Stimulated activated CD8-positive, alpha-beta memory T cell treated with anti-CD3 and anti-CD28 coated beads, Interleukin-4, amount 100 ng/mL, for 1 hour (primary cell): ENCODE data around the gene FOXI1.
"Not testable (repeated sequence)": the region's sequence is repeated elsewhere in the genome, so short reads cannot be mapped to it uniquely, and the experiment has no call there.

Experiments
- DNase-seq, 2 donors: peaks; one replicate each; pipeline ENCODE4 v3.0.0-alpha.2; 2020; ENCODE audit warnings: low read depth in 2 of 2, low spot score in 1 of 2

Gene FOXI1

GRCh38 chr5:170092455-170093101 is 13.1 kb upstream of the FOXI1 start:
- DNase-seq = no peak

DNA sequence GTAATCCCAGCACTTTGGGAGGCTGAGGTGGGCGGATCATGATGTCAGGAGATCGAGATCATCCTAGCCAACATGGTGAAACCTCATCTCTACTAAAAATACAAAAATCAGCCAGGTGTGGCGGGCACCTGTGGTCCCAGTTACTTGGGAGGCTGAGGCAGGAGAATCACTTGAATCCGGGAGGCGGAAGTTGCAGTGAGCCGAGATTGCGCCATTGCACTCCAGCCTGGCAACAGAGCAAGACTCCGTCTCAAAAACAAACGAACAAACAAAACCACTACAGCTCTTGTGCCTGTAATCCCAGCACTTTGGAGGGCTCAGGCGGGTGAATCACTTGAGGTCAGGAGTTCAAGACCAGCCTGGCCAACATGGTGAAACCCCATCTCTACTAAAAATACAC is 11.4 kb upstream of the FOXI1 start:
- not testable (repeated sequence) for DNase-seq

- DNase-seq = no peak
Measured at GRCh38 chr5:170095646-170096045, 10.1 kb upstream of the FOXI1 start.

GRCh38 chr5:170097934-170098333 is 7.8 kb upstream of the FOXI1 start:
- DNase-seq = no peak

- peak; percentile 10 to 51 for DNase-seq
Measured at GRCh38 chr5:170100066-170100943, 5.4 kb upstream of the FOXI1 start.

GRCh38 chr5:170103447-170103846 is 2.2 kb upstream of the FOXI1 start:
- no peak for DNase-seq

- DNase-seq = no peak
Measured at GRCh38 chr5:170104299-170104698, 1.4 kb upstream of the FOXI1 start.

- DNase-seq = no peak
Measured at GRCh38 chr5:170104710-170105109, 987 bp upstream of the FOXI1 start.

DNA sequence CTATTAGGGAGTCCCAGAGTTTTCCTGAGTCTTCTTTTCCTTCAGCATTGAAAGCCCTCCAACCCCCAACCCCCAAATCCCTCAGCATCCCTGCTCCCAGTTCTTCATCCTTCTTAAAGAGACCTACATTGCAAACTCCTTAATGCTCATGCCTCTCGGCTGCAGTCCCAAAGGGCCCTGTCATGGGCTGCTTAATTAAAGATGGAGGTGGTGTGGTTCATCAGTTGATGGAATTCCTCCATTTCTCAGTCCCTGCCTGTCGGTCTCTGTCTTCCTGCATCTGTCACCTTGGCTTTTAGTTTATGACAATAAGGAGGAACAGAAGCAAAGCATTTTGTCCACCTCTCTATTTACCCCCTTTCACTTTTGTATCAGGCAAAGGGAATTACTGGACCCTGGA is 2.0 kb downstream of the FOXI1 start:
- no peak for DNase-seq

DNA sequence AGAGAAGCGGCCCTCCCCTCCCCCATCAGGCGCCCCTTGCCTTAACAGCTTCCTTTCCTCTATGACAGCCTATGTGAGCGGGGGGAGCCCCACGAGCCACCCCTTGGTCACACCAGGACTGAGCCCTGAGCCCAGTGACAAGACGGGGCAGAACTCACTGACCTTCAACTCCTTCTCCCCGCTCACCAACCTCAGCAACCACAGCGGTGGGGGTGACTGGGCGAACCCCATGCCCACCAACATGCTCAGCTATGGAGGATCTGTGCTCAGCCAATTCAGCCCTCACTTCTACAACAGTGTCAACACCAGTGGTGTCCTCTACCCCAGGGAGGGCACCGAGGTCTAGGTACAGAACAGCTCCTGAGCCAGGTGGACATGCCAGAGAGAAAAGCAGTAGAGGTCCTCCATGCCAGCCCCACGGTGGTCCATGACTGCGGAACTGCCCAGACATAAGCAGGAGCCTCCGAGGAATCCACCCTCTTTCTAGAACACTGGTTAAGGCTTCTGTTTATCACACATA is 2.6 kb downstream of the FOXI1 start:
- no peak for DNase-seq

DNA sequence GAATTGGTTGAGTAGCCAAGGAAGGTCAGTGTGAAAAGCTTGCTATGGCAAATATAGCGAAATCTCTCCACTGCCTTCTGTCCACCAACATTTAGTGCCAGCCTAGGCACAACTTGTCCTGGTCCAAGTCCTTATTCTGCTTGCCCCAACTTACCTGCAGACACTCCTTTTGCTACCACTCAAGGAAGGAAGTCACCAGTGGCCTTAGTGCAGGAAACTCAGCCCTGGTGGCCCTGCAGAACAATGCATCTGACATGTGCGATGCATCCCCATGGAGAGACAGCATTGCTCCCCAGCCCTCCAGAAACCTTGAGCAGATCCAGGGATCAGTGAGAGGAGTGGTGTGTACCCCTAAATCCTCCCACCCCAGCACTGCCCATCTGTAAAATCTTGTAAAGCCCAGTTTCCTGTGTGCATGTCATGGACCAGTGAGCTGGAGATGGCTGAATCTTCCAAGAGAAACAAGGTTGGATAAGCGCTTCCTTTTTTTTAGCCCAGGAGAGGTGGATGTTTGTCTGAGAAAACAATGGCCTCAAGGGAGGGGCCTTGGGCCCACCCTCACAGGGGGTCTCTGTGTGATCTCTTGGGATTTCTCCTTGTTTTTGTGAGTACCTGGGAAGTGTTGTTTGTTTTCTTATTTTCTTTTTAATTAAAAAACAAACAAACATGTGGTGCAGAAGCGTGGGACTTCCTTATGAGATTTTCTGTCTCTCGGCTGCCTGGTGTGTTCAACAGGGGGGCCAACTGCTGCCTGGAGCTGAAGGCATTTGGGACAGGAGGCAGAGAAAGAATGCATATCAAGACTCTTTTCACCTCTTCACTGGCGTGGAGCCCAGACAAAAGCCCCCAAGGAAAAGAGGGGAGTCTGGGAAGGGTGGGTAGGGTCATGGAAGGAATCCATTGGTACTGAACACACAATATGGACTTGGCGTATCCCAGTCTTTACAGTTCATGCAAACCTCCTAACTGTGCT is 3.6 kb downstream of the FOXI1 start:
- no peak for DNase-seq

GRCh38 chr5:170110403-170111087 is 4.8 kb downstream of the FOXI1 start:
- no peak for DNase-seq

DNA sequence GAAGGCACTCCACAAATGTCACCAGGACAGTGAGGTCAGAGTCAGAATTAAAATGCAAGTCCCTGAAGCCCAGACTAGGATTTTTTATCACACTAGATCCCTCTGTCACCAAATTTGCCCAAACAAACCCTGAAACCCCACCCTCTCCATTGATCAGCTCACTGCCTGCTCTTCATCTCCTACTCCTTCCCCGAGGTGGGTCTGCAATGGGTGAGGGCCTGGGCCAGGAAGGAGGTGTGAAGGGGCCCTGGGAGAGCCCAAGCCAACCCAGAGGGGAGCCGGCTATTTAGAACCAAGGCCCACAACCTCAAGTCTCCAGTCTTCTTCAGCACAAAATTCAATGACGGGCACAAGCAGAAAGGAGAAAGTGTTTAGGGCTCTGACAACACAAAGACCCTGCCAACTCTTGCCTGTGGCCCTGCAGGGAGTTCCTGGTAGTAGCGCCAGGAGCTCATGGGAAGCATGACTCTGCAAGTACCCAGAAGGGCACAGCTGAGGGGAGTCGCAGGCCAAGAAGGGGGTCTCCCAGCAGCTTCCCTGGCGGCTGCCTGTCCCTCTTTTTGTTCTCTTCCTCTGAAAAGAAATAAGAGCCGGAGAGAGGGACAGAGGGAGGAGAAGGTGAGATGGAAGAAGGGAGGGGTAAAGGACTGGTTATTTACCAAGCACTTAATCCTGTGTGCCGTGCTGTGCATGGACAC is 5.5 kb downstream of the FOXI1 start:
- no peak for DNase-seq

GRCh38 chr5:170112876-170113521 is 7.3 kb downstream of the FOXI1 start:
- DNase-seq = no peak

DNA sequence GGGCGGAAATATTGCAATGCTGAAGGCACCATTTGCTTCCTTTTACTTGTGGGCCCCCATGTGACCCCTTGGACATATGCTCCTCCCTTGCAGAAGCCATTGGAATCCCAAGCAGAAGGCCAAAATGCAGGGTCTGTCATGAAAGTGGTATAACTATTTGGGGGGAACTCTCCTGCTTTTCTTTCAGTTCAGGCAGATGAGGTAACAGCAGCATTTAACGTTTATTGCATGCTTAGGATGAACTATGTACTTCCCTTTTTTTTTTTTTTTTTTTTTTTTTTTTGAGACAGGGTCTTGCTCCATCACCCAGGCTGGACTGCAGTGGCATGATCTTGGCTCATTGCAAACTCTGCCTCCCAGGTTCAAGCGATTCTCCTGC is 7.8 kb downstream of the FOXI1 start:
- DNase-seq = no peak

GRCh38 chr5:170114271-170114670 is 8.6 kb downstream of the FOXI1 start:
- no peak for DNase-seq

GRCh38 chr5:170115925-170116324 is 10.2 kb downstream of the FOXI1 start:
- no peak for DNase-seq

DNA sequence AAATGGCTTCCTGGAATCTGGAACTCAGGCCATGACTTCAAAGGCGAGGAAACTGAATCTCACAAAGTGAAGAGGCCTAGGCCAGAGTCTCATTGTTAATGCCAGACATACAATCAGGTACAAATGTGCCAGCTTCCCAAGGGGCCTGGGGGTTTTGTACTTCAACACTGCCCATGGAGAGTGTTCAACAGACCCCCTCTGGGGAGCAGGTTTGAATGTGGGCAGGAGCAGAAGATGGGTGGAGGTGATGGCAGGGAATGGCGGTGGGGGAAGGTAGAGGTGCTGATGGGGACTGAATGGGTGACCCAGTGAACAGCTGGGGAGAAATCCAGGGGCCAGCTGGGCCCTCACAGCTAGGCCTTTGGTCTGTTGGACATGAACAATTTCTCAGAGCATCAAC is 12.0 kb downstream of the FOXI1 start:
- no peak for DNase-seq

GRCh38 chr5:170120576-170120975 is 14.9 kb downstream of the FOXI1 start:
- no peak for DNase-seq

DNA sequence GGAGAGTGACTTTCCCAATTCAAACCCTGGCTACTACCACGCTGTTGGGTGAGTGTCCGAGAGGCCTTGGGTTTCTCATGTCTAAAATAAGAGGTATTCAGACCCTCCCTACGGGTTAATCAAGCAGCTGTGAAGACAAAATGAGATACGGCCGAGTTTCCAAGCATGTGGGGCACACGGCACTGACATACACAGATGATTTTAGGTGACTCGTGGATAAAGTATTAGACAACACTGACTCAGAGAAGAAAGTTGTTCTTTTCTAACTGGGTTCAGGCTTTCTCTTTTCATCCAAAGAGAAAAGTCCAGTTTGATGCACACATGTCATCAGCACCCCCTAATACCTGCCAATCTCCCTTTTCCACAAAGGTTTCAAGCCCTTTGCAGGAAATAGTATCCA is 15.6 kb downstream of the FOXI1 start:
- DNase-seq = no peak
